ENCODE data around the gene ZNF140.

DNA sequence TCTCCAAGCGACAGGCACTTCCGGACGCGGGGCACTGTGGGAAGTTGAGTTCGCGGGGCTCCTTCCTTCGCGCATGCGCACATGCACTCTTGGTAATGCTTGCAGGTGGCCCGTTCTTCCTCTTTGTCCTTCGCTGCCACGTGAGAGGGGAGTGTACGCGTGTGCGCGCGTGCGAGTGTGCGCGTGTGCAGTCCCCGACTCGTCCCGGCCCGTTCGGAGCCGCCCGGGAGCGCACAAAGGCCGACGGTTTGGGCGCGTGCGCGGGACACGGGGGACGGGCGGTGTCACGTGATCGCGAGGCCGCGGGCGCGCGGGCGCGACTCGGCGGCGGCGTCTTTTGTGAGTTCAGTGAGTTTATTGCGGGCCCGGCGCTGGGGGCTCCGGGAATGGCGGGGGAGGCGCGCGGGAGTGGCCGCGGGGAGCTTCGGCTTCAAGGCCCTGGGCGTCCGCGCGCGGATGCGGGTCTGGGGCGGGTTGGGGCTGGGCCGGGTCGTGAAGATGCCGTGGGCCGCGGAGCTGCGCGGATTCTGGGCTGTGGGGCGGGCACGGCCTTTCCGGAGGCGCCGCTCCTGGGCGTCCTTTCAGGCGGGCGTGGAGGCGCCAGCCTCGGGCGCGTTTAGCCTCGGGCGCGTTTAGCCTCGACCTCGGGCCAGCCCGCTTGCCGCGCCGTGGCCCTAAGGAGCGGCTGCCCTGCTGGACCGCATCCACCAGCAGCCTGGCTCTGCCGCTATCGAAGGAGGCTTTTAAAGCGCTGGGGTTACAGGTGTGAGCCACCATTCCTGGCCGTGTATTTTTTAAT, 43.3 kb upstream of the ZNF140 start, which contains the start of gene ZNF84:
- TF ChIP-seq, protein P1, sequence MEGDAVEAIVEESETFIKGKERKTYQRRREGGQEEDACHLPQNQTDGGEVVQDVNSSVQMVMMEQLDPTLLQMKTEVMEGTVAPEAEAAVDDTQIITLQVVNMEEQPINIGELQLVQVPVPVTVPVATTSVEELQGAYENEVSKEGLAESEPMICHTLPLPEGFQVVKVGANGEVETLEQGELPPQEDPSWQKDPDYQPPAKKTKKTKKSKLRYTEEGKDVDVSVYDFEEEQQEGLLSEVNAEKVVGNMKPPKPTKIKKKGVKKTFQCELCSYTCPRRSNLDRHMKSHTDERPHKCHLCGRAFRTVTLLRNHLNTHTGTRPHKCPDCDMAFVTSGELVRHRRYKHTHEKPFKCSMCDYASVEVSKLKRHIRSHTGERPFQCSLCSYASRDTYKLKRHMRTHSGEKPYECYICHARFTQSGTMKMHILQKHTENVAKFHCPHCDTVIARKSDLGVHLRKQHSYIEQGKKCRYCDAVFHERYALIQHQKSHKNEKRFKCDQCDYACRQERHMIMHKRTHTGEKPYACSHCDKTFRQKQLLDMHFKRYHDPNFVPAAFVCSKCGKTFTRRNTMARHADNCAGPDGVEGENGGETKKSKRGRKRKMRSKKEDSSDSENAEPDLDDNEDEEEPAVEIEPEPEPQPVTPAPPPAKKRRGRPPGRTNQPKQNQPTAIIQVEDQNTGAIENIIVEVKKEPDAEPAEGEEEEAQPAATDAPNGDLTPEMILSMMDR (IDR thresholded peaks at IDR 0.05): peak in 2 of 5 experiments; percentile 13 to 30
- TF ChIP-seq POLR2A (IDR thresholded peaks at IDR 0.05) (peak; percentile 35 to 71), EP300 (IDR thresholded peaks at IDR 0.05) (peak; percentile 77 to 85)
